ENCODE measurements around the gene XPNPEP3.
"Not testable (repeated sequence)": the region's sequence is repeated elsewhere in the genome, so short reads cannot be mapped to it uniquely, and the experiment has no call there.

XPNPEP3 gene

GRCh38 chr22:40867109-40867508 lies 10.2 kb downstream of the XPNPEP3 start:
- H3K27ac ChIP-seq: no peak overlapping the region
- H3K27me3 ChIP-seq (replicated peaks): no peaks in the 10 kb centered on the region
- in situ Hi-C loops (cut with HindIII; ENCODE audit: low pct_ligation_motif_present, low sequenced_read_pairs): no loop called here
- no peaks in the 10 kb centered on the region for H3K36me3 ChIP-seq (replicated peaks)
- DNase-seq: no peak
- H3K4me3 ChIP-seq (ENCODE audit: low read depth, low read length): no peak overlapping the region
- TF ChIP-seq, protein P1, sequence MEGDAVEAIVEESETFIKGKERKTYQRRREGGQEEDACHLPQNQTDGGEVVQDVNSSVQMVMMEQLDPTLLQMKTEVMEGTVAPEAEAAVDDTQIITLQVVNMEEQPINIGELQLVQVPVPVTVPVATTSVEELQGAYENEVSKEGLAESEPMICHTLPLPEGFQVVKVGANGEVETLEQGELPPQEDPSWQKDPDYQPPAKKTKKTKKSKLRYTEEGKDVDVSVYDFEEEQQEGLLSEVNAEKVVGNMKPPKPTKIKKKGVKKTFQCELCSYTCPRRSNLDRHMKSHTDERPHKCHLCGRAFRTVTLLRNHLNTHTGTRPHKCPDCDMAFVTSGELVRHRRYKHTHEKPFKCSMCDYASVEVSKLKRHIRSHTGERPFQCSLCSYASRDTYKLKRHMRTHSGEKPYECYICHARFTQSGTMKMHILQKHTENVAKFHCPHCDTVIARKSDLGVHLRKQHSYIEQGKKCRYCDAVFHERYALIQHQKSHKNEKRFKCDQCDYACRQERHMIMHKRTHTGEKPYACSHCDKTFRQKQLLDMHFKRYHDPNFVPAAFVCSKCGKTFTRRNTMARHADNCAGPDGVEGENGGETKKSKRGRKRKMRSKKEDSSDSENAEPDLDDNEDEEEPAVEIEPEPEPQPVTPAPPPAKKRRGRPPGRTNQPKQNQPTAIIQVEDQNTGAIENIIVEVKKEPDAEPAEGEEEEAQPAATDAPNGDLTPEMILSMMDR (IDR thresholded peaks at IDR 0.05; ENCODE audit: low read depth, low read length, missing control alignments): no peak

DNA sequence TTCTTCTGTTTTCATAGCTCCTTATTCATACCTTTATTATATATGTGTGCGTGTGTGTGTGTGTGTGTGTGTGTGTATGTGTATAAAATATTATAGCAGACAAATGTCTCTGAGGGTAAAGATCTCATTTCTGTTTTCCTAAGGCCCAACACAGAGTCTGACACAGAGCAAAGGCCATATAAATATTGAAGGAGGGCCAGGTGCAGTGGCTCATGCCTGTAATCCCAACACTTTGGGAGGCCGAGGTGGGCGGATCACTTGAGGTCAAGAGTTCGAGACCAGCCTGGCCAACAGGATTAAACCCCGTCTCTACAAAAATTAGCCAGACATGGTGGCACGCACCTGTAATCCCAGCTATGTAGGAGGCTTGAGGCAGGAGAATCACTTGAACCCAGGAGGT lies 11.4 kb downstream of the XPNPEP3 start:
- H3K4me3 ChIP-seq (ENCODE audit: low read depth, low read length); DNase-seq; in situ Hi-C loops (cut with HindIII; ENCODE audit: low pct_ligation_motif_present, low sequenced_read_pairs); H3K27me3 ChIP-seq (replicated peaks); H3K36me3 ChIP-seq (replicated peaks); H3K27ac ChIP-seq: not testable (repeated sequence)

GRCh38 chr22:40874016-40874415 lies 17.1 kb downstream of the XPNPEP3 start:
- TF ChIP-seq, protein P1 (IDR thresholded peaks at IDR 0.05; ENCODE audit: low read depth, low read length, missing control alignments): no peak
- Histone ChIP-seq H3K27ac (no peak overlapping the region), H3K27me3 (replicated peaks) (no peaks in the 10 kb centered on the region), H3K4me3 (ENCODE audit: low read depth, low read length) (no peak overlapping the region), H3K36me3 (replicated peaks) (peaks cover 2% of the 10 kb centered on the region)
- in situ Hi-C loops (cut with HindIII; ENCODE audit: low pct_ligation_motif_present, low sequenced_read_pairs): no loop called here
- no peak for DNase-seq

DNA sequence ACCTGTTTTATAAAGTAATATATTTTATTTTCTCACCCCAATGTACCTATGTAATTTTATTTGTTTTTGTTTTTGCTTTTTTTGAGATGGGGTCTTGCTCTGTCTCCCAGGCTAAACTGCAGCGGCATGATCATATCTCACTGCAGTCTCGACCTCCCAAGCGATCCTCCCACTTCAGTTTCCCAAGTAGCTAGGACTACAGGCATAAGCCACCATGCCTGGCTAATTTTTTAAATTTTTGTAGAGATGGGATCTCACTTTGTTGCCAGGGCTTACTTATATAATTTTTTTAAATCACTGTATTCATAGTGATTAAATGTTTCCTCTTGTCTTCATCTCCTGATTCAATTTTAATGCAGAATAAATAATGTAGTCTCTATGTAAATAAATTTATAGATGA lies 18.2 kb downstream of the XPNPEP3 start:
- Histone ChIP-seq H3K36me3 (replicated peaks) (peaks cover 2% of the 10 kb centered on the region), H3K4me3 (ENCODE audit: low read depth, low read length) (no peak overlapping the region), H3K27me3 (replicated peaks) (no peaks in the 10 kb centered on the region), H3K27ac (no peak overlapping the region)
- DNase-seq: no peak
- TF ChIP-seq, protein P1 (IDR thresholded peaks at IDR 0.05; ENCODE audit: low read depth, low read length, missing control alignments): no peak
- in situ Hi-C loops (cut with HindIII; ENCODE audit: low pct_ligation_motif_present, low sequenced_read_pairs): no loop called here

- Histone ChIP-seq H3K36me3 (replicated peaks) (peaks cover 7% of the 10 kb centered on the region), H3K27me3 (replicated peaks) (no peaks in the 10 kb centered on the region), H3K4me3 (ENCODE audit: low read depth, low read length) (no peak overlapping the region), H3K27ac (no peak overlapping the region)
- DNase-seq: no peak
- TF ChIP-seq, protein P1 (IDR thresholded peaks at IDR 0.05; ENCODE audit: low read depth, low read length, missing control alignments): no peak
- in situ Hi-C loops (cut with HindIII; ENCODE audit: low pct_ligation_motif_present, low sequenced_read_pairs): no loop called here
These were observed 20.0 kb downstream of the XPNPEP3 start for GRCh38 chr22:40876907-40877306.

- TF ChIP-seq, protein P1 (IDR thresholded peaks at IDR 0.05; ENCODE audit: low read depth, low read length, missing control alignments): no peak
- Histone ChIP-seq H3K27me3 (replicated peaks) (no peaks in the 10 kb centered on the region), H3K4me3 (ENCODE audit: low read depth, low read length) (no peak overlapping the region), H3K36me3 (replicated peaks) (peaks cover 12% of the 10 kb centered on the region), H3K27ac (no peak overlapping the region)
- in situ Hi-C loops (cut with HindIII; ENCODE audit: low pct_ligation_motif_present, low sequenced_read_pairs): no loop called here
- no peak for DNase-seq
These were observed 20.5 kb downstream of the XPNPEP3 start for GRCh38 chr22:40877488-40877887.

Data from brain microvascular endothelial cell (primary cell).